ENCODE results near the gene SRGAP2.
"Not testable (repeated sequence)": the region's sequence is repeated elsewhere in the genome, so short reads cannot be mapped to it uniquely, and the experiment has no call there.

The SRGAP2 gene

GRCh38 chr1:206250953-206251681 lies 47.8 kb downstream of the SRGAP2 start:
- DNase-seq (ENCODE audit: low spot score): not testable (repeated sequence)

GRCh38 chr1:206252680-206253335 lies 49.5 kb downstream of the SRGAP2 start:
- DNase-seq (ENCODE audit: low spot score): peak; percentile 4

Measured in AG20443 (cell line).